K562 (cell line): Measurements from ENCODE around the gene C11orf54. TPM values are rescaled to one million over a fixed set of nuclear protein-coding genes. Genes with fewer than 3 reads are reported as not detected.
A peak's percentile ranks its signal among the peaks of the same experiment; 100 is the strongest.

Experiments used
- ETS2 ChIP-seq: IDR thresholded peaks from 2 replicates; pipeline ENCODE4 v1.6.1; 2016; ENCODE audit warnings: borderline replicate concordance, missing genetic modification characterization, mild to moderate bottlenecking, moderate library complexity, missing compliant biosample characterization; ENCODE audit not compliant: poor library complexity, severe bottlenecking
- ETV1 ChIP-seq: fragments of 450-650 bp; conservative IDR thresholded peaks from 2 replicates; pipeline ENCODE4 v1.6.1; 2016; ENCODE audit warnings: missing genetic modification characterization, control low read depth, low read depth, missing compliant biosample characterization
- HDAC1 ChIP-seq, 2 experiments: fragments of 450-650 bp; IDR thresholded peaks; 2 replicates each; pipeline ENCODE4 v1.6.1; 2016 to 2017; ENCODE audit warnings: inconsistent platforms in 1 of 2, mild to moderate bottlenecking in 1 of 2, moderate library complexity in 1 of 2
- MYC ChIP-seq, 2 experiments: fragments of 250-450 bp in 1 of 2; sonication (Bioruptor Pico) in 1 of 2; IDR thresholded peaks; 2 replicates each; pipeline versions ENCODE4 v1.5.1 to v1.6.1; 2012 to 2021; ENCODE audit warnings: low read depth in 2 of 2, borderline replicate concordance in 1 of 2, improper control_type of control experiment in 1 of 2, low read length in 1 of 2, mild to moderate bottlenecking in 1 of 2, moderate library complexity in 1 of 2
- NR2C1 ChIP-seq, 2 experiments: fragments of 450-650 bp; IDR thresholded peaks; 2 replicates each; pipeline ENCODE4 v1.6.1; 2017; ENCODE audit warnings: mild to moderate bottlenecking in 2 of 2, antibody characterized with exemption in 1 of 2, inconsistent platforms in 1 of 2, missing compliant biosample characterization in 1 of 2, missing genetic modification characterization in 1 of 2
- RBM17 ChIP-seq: fragments of 200-400 bp; formaldehyde crosslinking; IDR thresholded peaks from 2 replicates; pipeline ENCODE4 v1.6.1; 2017; ENCODE audit warnings: low read depth, mild to moderate bottlenecking, low read length, borderline replicate concordance
- SIN3A ChIP-seq, 2 experiments: fragments of 150-350 bp in 1 of 2; IDR thresholded peaks; 2 replicates each; pipeline ENCODE4 v1.6.1; 2011 to 2016; ENCODE audit warnings: borderline replicate concordance in 2 of 2, low read depth in 2 of 2, low read length in 2 of 2, mild to moderate bottlenecking in 2 of 2, moderate library complexity in 2 of 2; ENCODE audit not compliant: control insufficient read depth in 1 of 2
- SRSF9 ChIP-seq: fragments of 200-400 bp; formaldehyde crosslinking; IDR thresholded peaks from 2 replicates; pipeline ENCODE4 v1.6.1; 2017; ENCODE audit warnings: low read depth, low read length, borderline replicate concordance
- TARDBP ChIP-seq: fragments of 450-650 bp; IDR thresholded peaks from 2 replicates; pipeline ENCODE4 v1.6.1; 2016
- TOE1 ChIP-seq, 2 experiments: fragments of 450-650 bp in 1 of 2; sonication (generic) in 1 of 2; formaldehyde crosslinking in 1 of 2; IDR thresholded peaks; 2 replicates each; pipeline versions ENCODE4 v1.7.1 to v1.8.0; 2016 to 2022; ENCODE audit warnings: borderline replicate concordance in 2 of 2, mild to moderate bottlenecking in 2 of 2, antibody characterized with exemption in 1 of 2, inconsistent platforms in 1 of 2, low read depth in 1 of 2, missing genetic modification reagents in 1 of 2, moderate library complexity in 1 of 2
- TSC22D4 ChIP-seq: fragments of 450-650 bp; IDR thresholded peaks from 2 replicates; pipeline ENCODE4 v1.6.1; 2016; ENCODE audit warnings: missing genetic modification characterization, missing biosample characterization, control low read depth
- ZNF175 ChIP-seq: fragments of 200-800 bp; sonication (Bioruptor generic); IDR thresholded peaks from 2 replicates; pipeline ENCODE4 v1.6.1; 2016; ENCODE audit warnings: low read depth, mild to moderate bottlenecking, missing genetic modification characterization, missing compliant biosample characterization
- ZNF584 ChIP-seq: fragments of 200-800 bp; sonication (Bioruptor generic); IDR thresholded peaks from 2 replicates; pipeline ENCODE4 v1.6.1; 2016; ENCODE audit warnings: low read depth, mild to moderate bottlenecking, missing genetic modification characterization, missing compliant biosample characterization
- ZNF778 ChIP-seq: fragments of 450-650 bp; formaldehyde crosslinking; IDR thresholded peaks from 2 replicates; pipeline ENCODE4 v1.4.0; 2020; ENCODE audit warnings: mild to moderate bottlenecking, moderate library complexity
- polyA plus RNA-seq, 8 experiments: library from polyadenylated mRNA; depleted of rRNA in 4 of 8; stranded (reverse) in 5 of 8; unstranded in 3 of 8; fragments of >200 nt; fragmentation: Nextera tagmentation in 2 of 8; fragmentation: Illumina TruSeq in 1 of 8; extraction: Ambion mirVana in 2 of 8; extraction: Trizol in 1 of 8; gene quantifications; 2 replicates each; pipeline versions ENCODE4 v1.2.1 to v1.2.3, GENCODE V29; 2011 to 2014; ENCODE audit warnings: inconsistent platforms in 1 of 8, missing spikeins in 1 of 8
- total RNA-seq, 7 experiments: library from RNA; depleted of rRNA in 6 of 7; stranded (reverse); fragments of >200 nt in 6 of 7; fragmentation: Illumina TruSeq in 2 of 7; extraction: Trizol in 2 of 7; gene quantifications; 2 replicates each; pipeline versions ENCODE4 v1.2.1 to v1.2.3, GENCODE V29; 2011 to 2021; ENCODE audit warnings: low replicate concordance in 1 of 7
- TF ChIP-seq, protein P1 (sequence below): fragments of 250-450 bp; sonication (Bioruptor Pico); IDR thresholded peaks from 2 replicates; pipeline ENCODE4 v1.9.0; 2021; ENCODE audit warnings: mild to moderate bottlenecking

C11orf54 gene
- total and polyA plus RNA-seq, 9 of the 15 experiments (the other 6 are each of a cell fraction or from before 2014, with no cell fraction given), result 13.4 to 33.0 (median 23.1) TPM

- no peak for TF ChIP-seq ETS2 (tag)
- no peak for TF ChIP-seq SRSF9
- TF ChIP-seq SIN3A (IDR thresholded peaks at IDR 0.05; ENCODE audit: borderline replicate concordance in 2 of 2, control insufficient read depth in 1 of 2, low read depth in 2 of 2, low read length in 2 of 2), result 0 out of 4 replicates have a peak, but pooled peaks of 1 of the 2 experiments have one; percentile 23
- TF ChIP-seq HDAC1 (IDR thresholded peaks at IDR 0.05), result peak in 1 of 2 experiments; percentile 64; a peak in 1 of 4 replicates
- no peak for TF ChIP-seq ZNF584
- TF ChIP-seq TOE1 (IDR thresholded peaks at IDR 0.05; ENCODE audit: borderline replicate concordance), result peak; percentile 54; the same call in 1 of the 2 replicates
- no peak for TF ChIP-seq TOE1 (CRISPR knock-in tag; IDR thresholded peaks at IDR 0.05; ENCODE audit: borderline replicate concordance, low read depth)
- TF ChIP-seq TSC22D4, result no peak
- no peak for TF ChIP-seq MYC (IDR thresholded peaks at IDR 0.05; ENCODE audit: low read depth, low read length)
- no peak for TF ChIP-seq MYC (CRISPR knock-in tag; IDR thresholded peaks at IDR 0.05; ENCODE audit: borderline replicate concordance, low read depth)
- TF ChIP-seq, protein P1, sequence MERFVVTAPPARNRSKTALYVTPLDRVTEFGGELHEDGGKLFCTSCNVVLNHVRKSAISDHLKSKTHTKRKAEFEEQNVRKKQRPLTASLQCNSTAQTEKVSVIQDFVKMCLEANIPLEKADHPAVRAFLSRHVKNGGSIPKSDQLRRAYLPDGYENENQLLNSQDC (CRISPR knock-in tag), result no peak
- no peak for TF ChIP-seq TARDBP
- TF ChIP-seq ETV1 (tag), result no peak
- no peak for TF ChIP-seq RBM17
- no peak for TF ChIP-seq NR2C1 (IDR thresholded peaks at IDR 0.05)
- TF ChIP-seq NR2C1 (tag; IDR thresholded peaks at IDR 0.05), result no peak
- 0 out of 2 replicates have a peak, but pooled peaks have one; percentile 16 for TF ChIP-seq ZNF175 (CRISPR knock-in tag)
- no peak for TF ChIP-seq ZNF778
- TF ChIP-seq, all 486 proteins: peak for 21
Observed at GRCh38 chr11:93783765-93784144, 42.3 kb downstream of the C11orf54 start (continued).
